Measurements from ENCODE around the gene FBXL20.

FBXL20 gene

DNA sequence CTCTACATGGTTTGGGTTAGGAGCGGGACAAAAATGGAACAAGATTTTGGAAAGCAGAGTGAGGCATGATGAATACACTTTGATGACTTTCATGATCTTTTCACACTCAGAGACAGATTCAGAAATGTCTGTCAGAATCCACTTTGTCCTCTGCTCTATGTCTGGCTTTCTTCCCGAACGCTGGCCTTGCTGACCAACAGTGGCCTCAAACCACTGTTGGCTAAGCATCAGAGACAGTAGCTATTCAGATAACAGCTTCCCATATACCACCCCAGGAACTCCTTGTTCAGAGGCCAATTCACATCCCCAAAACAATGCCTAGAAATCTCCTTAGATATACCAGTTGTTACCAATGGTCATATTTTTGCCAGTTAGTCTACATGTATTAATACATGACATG is 40.9 kb downstream of the FBXL20 start:
- Histone ChIP-seq H4K8ac (ENCODE audit: low read depth, low read length) (no peak overlapping the region), H2BK5ac (ENCODE audit: low read depth, low read length, poor library complexity) (no peak overlapping the region), H3K4me2 (ENCODE audit: low read length) (no peak overlapping the region), H3K79me2 (ENCODE audit: control insufficient read depth, insufficient read depth, low read length, poor library complexity) (no peaks in the 10 kb centered on the region), H2AK5ac (ENCODE audit: low read length) (no peak overlapping the region), H4K12ac (ENCODE audit: low read depth, low read length) (no peak overlapping the region), H3K18ac (ENCODE audit: low read length) (no peak overlapping the region), H3K4me3 (ENCODE audit: low read depth, low read length) (no peak overlapping the region), H3K14ac (ENCODE audit: low read length) (no peak overlapping the region), H4K91ac (ENCODE audit: low read depth, low read length) (no peak overlapping the region), H3K27ac (ENCODE audit: low read depth, low read length) (no peak overlapping the region), H3K23ac (ENCODE audit: low read length) (no peak overlapping the region), H2BK120ac (ENCODE audit: insufficient read depth, low read length, poor library complexity) (no peak overlapping the region), H3K4ac (ENCODE audit: low read depth, low read length) (no peak overlapping the region), H3K9ac (ENCODE audit: low read length) (no peak overlapping the region), H3K9me3 (ENCODE audit: insufficient read depth, low read depth, low read length) (no peaks in the 10 kb centered on the region), H2BK12ac (ENCODE audit: low read length) (no peak overlapping the region), H3K36me3 (ENCODE audit: control insufficient read depth in 1 of 2, insufficient read depth in 2 of 2, low read length in 2 of 2) (no peaks in the 10 kb centered on the region), H3K4me1 (ENCODE audit: control insufficient read depth in 1 of 2, insufficient read depth in 2 of 2, low read length in 2 of 2) (no peaks in the 10 kb centered on the region), H2AFZ (ENCODE audit: insufficient read depth, low read length, poor library complexity) (no peak overlapping the region), H3K79me1 (ENCODE audit: low read length) (no peaks in the 10 kb centered on the region), H3K27me3 (ENCODE audit: insufficient read depth, low read length) (no peaks in the 10 kb centered on the region)
- WGBS (ENCODE audit: extremely low coverage, insufficient coverage, insufficient read length), result no CpG with 5 or more reads among the region's 3 CpGs
- DNase-seq, result no peak

DNA sequence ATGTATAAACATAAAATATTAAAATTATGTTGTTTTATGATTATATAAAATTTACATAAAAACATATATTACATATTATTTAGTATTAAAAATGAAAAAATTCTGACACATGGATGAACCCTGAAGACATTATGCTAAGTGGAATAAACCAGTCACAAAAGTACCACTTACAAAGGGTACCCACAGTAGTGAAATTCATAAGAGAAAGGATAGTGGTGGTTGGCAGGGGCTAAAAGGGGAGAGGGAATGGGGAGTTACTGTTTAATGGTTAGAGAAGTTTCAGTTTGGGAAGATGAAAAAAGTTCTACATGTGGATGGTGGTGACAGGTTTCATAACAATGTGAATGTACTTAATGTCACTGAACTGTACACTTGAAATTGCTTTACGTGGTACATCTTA is 41.4 kb downstream of the FBXL20 start:
- no peak overlapping the region for H4K91ac ChIP-seq (ENCODE audit: low read depth, low read length)
- H3K4ac ChIP-seq (ENCODE audit: low read depth, low read length), result no peak overlapping the region
- no peak overlapping the region for H4K8ac ChIP-seq (ENCODE audit: low read depth, low read length)
- no peak overlapping the region for H2BK120ac ChIP-seq (ENCODE audit: insufficient read depth, low read length, poor library complexity)
- no CpG with 5 or more reads among the region's 1 CpG for WGBS (ENCODE audit: extremely low coverage, insufficient coverage, insufficient read length)
- H2AFZ ChIP-seq (ENCODE audit: insufficient read depth, low read length, poor library complexity), result no peak overlapping the region
- no peak overlapping the region for H3K4me3 ChIP-seq (ENCODE audit: low read depth, low read length)
- H3K9ac ChIP-seq (ENCODE audit: low read length), result no peak overlapping the region
- H4K12ac ChIP-seq (ENCODE audit: low read depth, low read length), result no peak overlapping the region
- no peaks in the 10 kb centered on the region for H3K36me3 ChIP-seq (ENCODE audit: control insufficient read depth in 1 of 2, insufficient read depth in 2 of 2, low read length in 2 of 2)
- DNase-seq, result no peak
- no peaks in the 10 kb centered on the region for H3K4me1 ChIP-seq (ENCODE audit: control insufficient read depth in 1 of 2, insufficient read depth in 2 of 2, low read length in 2 of 2)
- no peaks in the 10 kb centered on the region for H3K79me2 ChIP-seq (ENCODE audit: control insufficient read depth, insufficient read depth, low read length, poor library complexity)
- no peak overlapping the region for H3K18ac ChIP-seq (ENCODE audit: low read length)
- H3K9me3 ChIP-seq (ENCODE audit: insufficient read depth, low read depth, low read length), result no peaks in the 10 kb centered on the region
- no peak overlapping the region for H3K4me2 ChIP-seq (ENCODE audit: low read length)
- no peak overlapping the region for H3K23ac ChIP-seq (ENCODE audit: low read length)
- no peak overlapping the region for H2BK5ac ChIP-seq (ENCODE audit: low read depth, low read length, poor library complexity)
- no peak overlapping the region for H3K14ac ChIP-seq (ENCODE audit: low read length)
- no peak overlapping the region for H2AK5ac ChIP-seq (ENCODE audit: low read length)
- H3K79me1 ChIP-seq (ENCODE audit: low read length), result no peaks in the 10 kb centered on the region
- no peak overlapping the region for H2BK12ac ChIP-seq (ENCODE audit: low read length)
- no peaks in the 10 kb centered on the region for H3K27me3 ChIP-seq (ENCODE audit: insufficient read depth, low read length)
- no peak overlapping the region for H3K27ac ChIP-seq (ENCODE audit: low read depth, low read length)

DNA sequence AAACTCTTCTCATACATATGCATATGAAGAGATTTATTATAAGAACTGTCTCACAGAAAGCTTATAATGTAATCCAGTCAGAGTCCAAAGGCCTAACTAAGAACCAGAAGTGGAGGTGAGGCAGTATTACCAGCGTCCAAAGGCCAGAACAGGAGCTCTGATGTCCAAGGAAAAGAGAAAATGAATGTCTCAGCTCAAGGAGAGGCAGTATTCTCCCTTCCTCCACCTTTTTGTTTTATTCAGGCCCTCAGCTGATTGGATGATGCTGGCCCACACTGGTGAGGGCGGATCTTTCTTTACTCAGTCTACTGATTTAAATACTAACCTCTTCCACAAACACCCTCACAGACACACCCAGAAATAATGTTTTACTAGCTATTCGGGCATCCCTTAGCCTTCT is 43.4 kb downstream of the FBXL20 start:
- H3K79me1 ChIP-seq (ENCODE audit: low read length), result no peaks in the 10 kb centered on the region
- no peak overlapping the region for H2BK120ac ChIP-seq (ENCODE audit: insufficient read depth, low read length, poor library complexity)
- H3K9me3 ChIP-seq (ENCODE audit: insufficient read depth, low read depth, low read length), result no peaks in the 10 kb centered on the region
- WGBS (ENCODE audit: extremely low coverage, insufficient coverage, insufficient read length), result no CpG with 5 or more reads among the region's 3 CpGs
- H3K79me2 ChIP-seq (ENCODE audit: control insufficient read depth, insufficient read depth, low read length, poor library complexity), result no peaks in the 10 kb centered on the region
- no peak overlapping the region for H4K12ac ChIP-seq (ENCODE audit: low read depth, low read length)
- H3K4me3 ChIP-seq (ENCODE audit: low read depth, low read length), result no peak overlapping the region
- no peaks in the 10 kb centered on the region for H3K36me3 ChIP-seq (ENCODE audit: control insufficient read depth in 1 of 2, insufficient read depth in 2 of 2, low read length in 2 of 2)
- H2BK5ac ChIP-seq (ENCODE audit: low read depth, low read length, poor library complexity), result no peak overlapping the region
- no peak overlapping the region for H4K91ac ChIP-seq (ENCODE audit: low read depth, low read length)
- H3K9ac ChIP-seq (ENCODE audit: low read length), result no peak overlapping the region
- no peak overlapping the region for H3K4ac ChIP-seq (ENCODE audit: low read depth, low read length)
- H3K18ac ChIP-seq (ENCODE audit: low read length), result no peak overlapping the region
- no peak overlapping the region for H4K8ac ChIP-seq (ENCODE audit: low read depth, low read length)
- H3K27me3 ChIP-seq (ENCODE audit: insufficient read depth, low read length), result no peaks in the 10 kb centered on the region
- no peaks in the 10 kb centered on the region for H3K4me1 ChIP-seq (ENCODE audit: control insufficient read depth in 1 of 2, insufficient read depth in 2 of 2, low read length in 2 of 2)
- no peak overlapping the region for H3K27ac ChIP-seq (ENCODE audit: low read depth, low read length)
- DNase-seq, result no peak
- no peak overlapping the region for H2BK12ac ChIP-seq (ENCODE audit: low read length)
- H3K23ac ChIP-seq (ENCODE audit: low read length), result no peak overlapping the region
- H3K4me2 ChIP-seq (ENCODE audit: low read length), result no peak overlapping the region
- H2AK5ac ChIP-seq (ENCODE audit: low read length), result no peak overlapping the region
- no peak overlapping the region for H2AFZ ChIP-seq (ENCODE audit: insufficient read depth, low read length, poor library complexity)
- H3K14ac ChIP-seq (ENCODE audit: low read length), result no peak overlapping the region

DNA sequence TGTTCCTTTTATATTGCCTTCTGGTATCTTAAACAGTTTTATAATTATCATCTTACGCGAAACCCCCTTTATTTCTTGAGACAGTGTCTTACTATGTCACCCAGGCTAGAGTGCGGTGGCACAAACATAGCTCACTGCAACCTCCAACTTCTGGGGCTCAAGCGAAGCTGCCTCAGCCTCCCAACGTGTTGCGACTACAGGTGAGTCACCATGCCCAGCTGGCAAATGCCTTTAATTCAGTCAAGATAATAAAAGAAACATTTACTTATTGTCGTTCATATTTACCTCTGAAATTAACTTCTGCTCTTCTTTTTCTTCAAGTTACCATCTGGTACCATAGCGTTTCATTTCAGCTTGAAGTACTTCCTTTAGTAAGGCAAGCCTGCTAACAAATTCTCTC is 43.9 kb downstream of the FBXL20 start:
- no peaks in the 10 kb centered on the region for H3K9me3 ChIP-seq (ENCODE audit: insufficient read depth, low read depth, low read length)
- no peak overlapping the region for H4K8ac ChIP-seq (ENCODE audit: low read depth, low read length)
- no peak overlapping the region for H4K91ac ChIP-seq (ENCODE audit: low read depth, low read length)
- no peaks in the 10 kb centered on the region for H3K79me2 ChIP-seq (ENCODE audit: control insufficient read depth, insufficient read depth, low read length, poor library complexity)
- H3K27me3 ChIP-seq (ENCODE audit: insufficient read depth, low read length), result no peaks in the 10 kb centered on the region
- no peak overlapping the region for H3K4me2 ChIP-seq (ENCODE audit: low read length)
- no peak overlapping the region for H3K9ac ChIP-seq (ENCODE audit: low read length)
- no peaks in the 10 kb centered on the region for H3K36me3 ChIP-seq (ENCODE audit: control insufficient read depth in 1 of 2, insufficient read depth in 2 of 2, low read length in 2 of 2)
- no peak overlapping the region for H3K4me3 ChIP-seq (ENCODE audit: low read depth, low read length)
- H3K79me1 ChIP-seq (ENCODE audit: low read length), result no peaks in the 10 kb centered on the region
- H3K4ac ChIP-seq (ENCODE audit: low read depth, low read length), result no peak overlapping the region
- no peak overlapping the region for H3K14ac ChIP-seq (ENCODE audit: low read length)
- H3K23ac ChIP-seq (ENCODE audit: low read length), result no peak overlapping the region
- no peak overlapping the region for H2AFZ ChIP-seq (ENCODE audit: insufficient read depth, low read length, poor library complexity)
- H3K27ac ChIP-seq (ENCODE audit: low read depth, low read length), result no peak overlapping the region
- no CpG with 5 or more reads among the region's 8 CpGs for WGBS (ENCODE audit: extremely low coverage, insufficient coverage, insufficient read length)
- H3K4me1 ChIP-seq (ENCODE audit: control insufficient read depth in 1 of 2, insufficient read depth in 2 of 2, low read length in 2 of 2), result no peaks in the 10 kb centered on the region
- no peak overlapping the region for H2BK120ac ChIP-seq (ENCODE audit: insufficient read depth, low read length, poor library complexity)
- no peak overlapping the region for H2BK5ac ChIP-seq (ENCODE audit: low read depth, low read length, poor library complexity)
- no peak overlapping the region for H4K12ac ChIP-seq (ENCODE audit: low read depth, low read length)
- H2BK12ac ChIP-seq (ENCODE audit: low read length), result no peak overlapping the region
- H3K18ac ChIP-seq (ENCODE audit: low read length), result no peak overlapping the region
- no peak overlapping the region for H2AK5ac ChIP-seq (ENCODE audit: low read length)
- no peak for DNase-seq

Measured in trophoblast cell (in vitro differentiated cells and primary cell).